HepG2 (cell line): ENCODE data around the gene PTPRM. TPM values are rescaled to one million over a fixed set of nuclear protein-coding genes. Genes with fewer than 3 reads are reported as not detected.

Experiments
- AGO1 ChIP-seq: fragments of 200-400 bp; formaldehyde crosslinking; IDR thresholded peaks from 2 replicates; pipeline ENCODE4 v1.6.1; 2017; ENCODE audit warnings: mild to moderate bottlenecking, low read depth, low read length, moderate library complexity; ENCODE audit not compliant: poor library complexity, severe bottlenecking
- AHR ChIP-seq: IDR thresholded peaks from 2 replicates; pipeline ENCODE4 v1.6.1; 2018; ENCODE audit warnings: missing genetic modification reagents, missing compliant biosample characterization
- ATF1 ChIP-seq: IDR thresholded peaks from 2 replicates; pipeline ENCODE4 v1.6.1; 2016; ENCODE audit warnings: mild to moderate bottlenecking, control low read depth
- DPF2 ChIP-seq: sonication (generic); formaldehyde crosslinking; IDR thresholded peaks from 2 replicates; pipeline ENCODE4 v1.4.0; 2020; ENCODE audit warnings: mild to moderate bottlenecking, low read depth, missing genetic modification reagents, borderline replicate concordance
- ERF ChIP-seq: IDR thresholded peaks from 2 replicates; pipeline ENCODE4 v1.6.1; 2018; ENCODE audit warnings: missing biosample characterization, missing genetic modification reagents
- FOXA1 ChIP-seq, 2 experiments: fragments of 450-650 bp in 1 of 2; sonication (generic) in 1 of 2; formaldehyde crosslinking in 1 of 2; IDR thresholded peaks; 2 replicates each; pipeline versions ENCODE4 v1.4.0 to v1.6.1; 2016 to 2020; ENCODE audit warnings: missing genetic modification reagents in 1 of 2
- KLF6 ChIP-seq: IDR thresholded peaks from 2 replicates; pipeline ENCODE4 v1.8.0; 2016; ENCODE audit warnings: missing biosample characterization, missing genetic modification reagents
- MED13 ChIP-seq: sonication (generic); formaldehyde crosslinking; IDR thresholded peaks from 2 replicates; pipeline ENCODE4 v1.5.0; 2020; ENCODE audit warnings: missing genetic modification reagents
- NPAS2 ChIP-seq: sonication (generic); formaldehyde crosslinking; IDR thresholded peaks from 2 replicates; pipeline ENCODE4 v1.8.0; 2022; ENCODE audit warnings: mild to moderate bottlenecking, missing genetic modification reagents, borderline replicate concordance
- SALL2 ChIP-seq: sonication (generic); formaldehyde crosslinking; IDR thresholded peaks from 2 replicates; pipeline ENCODE4 v1.8.1; 2023; ENCODE audit warnings: mild to moderate bottlenecking, missing genetic modification reagents, inconsistent platforms
- TRIM24 ChIP-seq: sonication (generic); formaldehyde crosslinking; IDR thresholded peaks from 2 replicates; pipeline ENCODE4 v1.8.0; 2022; ENCODE audit warnings: mild to moderate bottlenecking, missing genetic modification reagents
- ZBED4 ChIP-seq: sonication (generic); formaldehyde crosslinking; IDR thresholded peaks from 2 replicates; pipeline ENCODE4 v1.4.0; 2020; ENCODE audit warnings: missing genetic modification reagents, borderline replicate concordance
- ZMYM2 ChIP-seq: sonication (generic); formaldehyde crosslinking; IDR thresholded peaks from 2 replicates; pipeline ENCODE4 v1.8.0; 2022; ENCODE audit warnings: mild to moderate bottlenecking, missing genetic modification reagents
- ZNF34 ChIP-seq: sonication (generic); formaldehyde crosslinking; IDR thresholded peaks from 2 replicates; pipeline ENCODE4 v1.4.0; 2020; ENCODE audit warnings: mild to moderate bottlenecking, missing genetic modification reagents, borderline replicate concordance
- ZNF670 ChIP-seq: sonication (generic); formaldehyde crosslinking; IDR thresholded peaks from 2 replicates; pipeline ENCODE4 v1.8.0; 2022; ENCODE audit warnings: mild to moderate bottlenecking, missing genetic modification reagents, borderline replicate concordance
- ZNF766 ChIP-seq: sonication (generic); formaldehyde crosslinking; IDR thresholded peaks from 2 replicates; pipeline ENCODE4 v1.5.0; 2020; ENCODE audit warnings: missing genetic modification reagents, borderline replicate concordance
- ZNF770 ChIP-seq: sonication (generic); formaldehyde crosslinking; IDR thresholded peaks from 2 replicates; pipeline ENCODE4 v1.5.0; 2020; ENCODE audit warnings: mild to moderate bottlenecking, missing genetic modification reagents
- ZSCAN31 ChIP-seq: sonication (generic); formaldehyde crosslinking; IDR thresholded peaks from 2 replicates; pipeline ENCODE4 v1.5.0; 2020; ENCODE audit warnings: low read depth, mild to moderate bottlenecking, missing genetic modification reagents
- polyA plus RNA-seq, 8 experiments: library from polyadenylated mRNA; depleted of rRNA in 3 of 8; stranded (reverse) in 7 of 8; unstranded in 1 of 8; fragments of >200 nt; fragmentation: Illumina TruSeq in 4 of 8; extraction: Trizol in 4 of 8; gene quantifications; 2 replicates each; pipeline versions ENCODE4 v1.2.1 to v1.2.3, GENCODE V29; 2011 to 2016; ENCODE audit warnings: low read depth in 4 of 8, missing spikeins in 1 of 8, mixed read lengths in 1 of 8; ENCODE audit not compliant: insufficient read depth in 1 of 8
- total RNA-seq, 5 experiments: library from RNA; depleted of rRNA; stranded (reverse); fragments of >200 nt; fragmentation: Illumina TruSeq; extraction: Trizol; gene quantifications; 2 replicates each; pipeline ENCODE4 v1.2.3, GENCODE V29; 2016; ENCODE audit warnings: low read depth in 1 of 5
- TF ChIP-seq, protein P1 (sequence below): sonication (generic); formaldehyde crosslinking; IDR thresholded peaks from 2 replicates; pipeline ENCODE4 v1.8.0; 2022; ENCODE audit warnings: mild to moderate bottlenecking, missing genetic modification reagents, moderate library complexity
- TF ChIP-seq, protein P2 (sequence below): sonication (generic); formaldehyde crosslinking; IDR thresholded peaks from 2 replicates; pipeline ENCODE4 v1.4.0; 2020; ENCODE audit warnings: missing genetic modification reagents
- TF ChIP-seq, protein P3 (sequence below): sonication (generic); formaldehyde crosslinking; IDR thresholded peaks from 2 replicates; pipeline ENCODE4 v1.4.0; 2020; ENCODE audit warnings: mild to moderate bottlenecking, missing genetic modification reagents

The PTPRM gene
- total and polyA plus RNA-seq, 2 of the 13 experiments (the other 11 are each of a cell fraction or from before 2014, with no cell fraction given): 12.6 to 108 TPM

DNA sequence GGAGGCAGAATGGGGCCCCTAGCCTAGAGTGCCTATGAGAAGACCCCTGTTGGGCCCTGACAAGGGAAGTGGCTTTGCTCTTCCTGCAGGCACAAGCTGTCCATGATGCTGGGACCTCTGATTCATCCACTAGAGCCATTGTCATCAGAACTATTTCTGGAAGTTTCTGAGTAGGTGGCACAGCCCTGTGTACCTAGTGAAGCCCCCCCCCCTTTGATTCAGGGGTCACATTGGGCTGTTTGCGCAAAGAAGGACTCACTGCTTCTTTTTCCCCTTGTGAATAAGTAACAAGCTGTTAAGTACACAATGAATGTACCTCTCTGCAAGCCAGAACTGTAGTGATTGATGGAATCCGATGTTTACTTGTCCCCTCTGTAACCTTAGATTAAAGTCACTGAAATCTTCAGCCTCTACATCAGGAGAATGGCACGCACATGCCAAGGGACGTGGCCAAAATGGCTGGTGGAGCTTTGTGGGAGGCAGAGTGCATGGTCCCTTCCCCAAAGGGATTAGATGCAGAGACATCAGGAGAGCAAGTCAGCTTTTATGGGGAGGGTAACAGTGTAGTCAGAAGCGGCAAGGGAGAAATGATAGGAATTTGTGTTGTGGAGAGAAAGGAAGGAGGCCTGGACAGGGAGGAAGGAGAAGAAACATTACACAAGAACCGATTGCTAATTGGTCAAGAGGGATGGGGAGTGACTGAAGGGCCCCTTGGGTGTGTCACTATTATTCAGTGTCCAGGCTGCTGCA, 774.5 kb downstream of the PTPRM start (continued):
- TF ChIP-seq, protein P1, sequence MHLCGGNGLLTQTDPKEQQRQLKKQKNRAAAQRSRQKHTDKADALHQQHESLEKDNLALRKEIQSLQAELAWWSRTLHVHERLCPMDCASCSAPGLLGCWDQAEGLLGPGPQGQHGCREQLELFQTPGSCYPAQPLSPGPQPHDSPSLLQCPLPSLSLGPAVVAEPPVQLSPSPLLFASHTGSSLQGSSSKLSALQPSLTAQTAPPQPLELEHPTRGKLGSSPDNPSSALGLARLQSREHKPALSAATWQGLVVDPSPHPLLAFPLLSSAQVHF (CRISPR knock-in tag): no peak
- TF ChIP-seq SALL2 (CRISPR knock-in tag): 0 out of 2 replicates have a peak, but pooled peaks have one; percentile 44
- TF ChIP-seq ZSCAN31: no peak
- 0 out of 2 replicates have a peak, but pooled peaks have one; percentile 69 for TF ChIP-seq TRIM24
- peak; percentile 87; the same call in 1 of the 2 replicates for TF ChIP-seq DPF2 (CRISPR knock-in tag)
- TF ChIP-seq KLF6 (CRISPR knock-in tag): no peak
- TF ChIP-seq ZBED4 (CRISPR knock-in tag): no peak
- TF ChIP-seq, protein P2, sequence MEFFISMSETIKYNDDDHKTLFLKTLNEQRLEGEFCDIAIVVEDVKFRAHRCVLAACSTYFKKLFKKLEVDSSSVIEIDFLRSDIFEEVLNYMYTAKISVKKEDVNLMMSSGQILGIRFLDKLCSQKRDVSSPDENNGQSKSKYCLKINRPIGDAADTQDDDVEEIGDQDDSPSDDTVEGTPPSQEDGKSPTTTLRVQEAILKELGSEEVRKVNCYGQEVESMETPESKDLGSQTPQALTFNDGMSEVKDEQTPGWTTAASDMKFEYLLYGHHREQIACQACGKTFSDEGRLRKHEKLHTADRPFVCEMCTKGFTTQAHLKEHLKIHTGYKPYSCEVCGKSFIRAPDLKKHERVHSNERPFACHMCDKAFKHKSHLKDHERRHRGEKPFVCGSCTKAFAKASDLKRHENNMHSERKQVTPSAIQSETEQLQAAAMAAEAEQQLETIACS (CRISPR knock-in tag): no peak
- no peak for TF ChIP-seq AGO1
- peak; percentile 78; the same call in 1 of the 2 replicates for TF ChIP-seq ZNF670 (CRISPR knock-in tag)
- TF ChIP-seq ATF1: peak; percentile 35; the same call in 1 of the 2 replicates
- TF ChIP-seq, protein P3, sequence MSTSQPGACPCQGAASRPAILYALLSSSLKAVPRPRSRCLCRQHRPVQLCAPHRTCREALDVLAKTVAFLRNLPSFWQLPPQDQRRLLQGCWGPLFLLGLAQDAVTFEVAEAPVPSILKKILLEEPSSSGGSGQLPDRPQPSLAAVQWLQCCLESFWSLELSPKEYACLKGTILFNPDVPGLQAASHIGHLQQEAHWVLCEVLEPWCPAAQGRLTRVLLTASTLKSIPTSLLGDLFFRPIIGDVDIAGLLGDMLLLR: no peak
- no peak for TF ChIP-seq ZNF34
- no peak for TF ChIP-seq ZNF770 (CRISPR knock-in tag)
- 0 out of 2 replicates have a peak, but pooled peaks have one; percentile 52 for TF ChIP-seq ZNF766 (CRISPR knock-in tag)
- no peak for TF ChIP-seq ERF (CRISPR knock-in tag)
- 0 out of 2 replicates have a peak, but pooled peaks have one; percentile 53 for TF ChIP-seq MED13 (CRISPR knock-in tag)
- no peak for TF ChIP-seq ZMYM2 (CRISPR knock-in tag)
- TF ChIP-seq AHR (CRISPR knock-in tag): no peak; the same call in 1 of the 2 replicates
- peak; percentile 95 for TF ChIP-seq FOXA1 (IDR thresholded peaks at IDR 0.05)
- TF ChIP-seq FOXA1 (CRISPR knock-in tag; IDR thresholded peaks at IDR 0.05): peak; percentile 97
- TF ChIP-seq NPAS2 (CRISPR knock-in tag): no peak
